Right cardiac atrium (tissue), 5 donors: ENCODE data around the gene ARHGAP10. TPM values are rescaled to one million over a fixed set of nuclear protein-coding genes. Genes with fewer than 3 reads are reported as not detected.
A peak's percentile ranks its signal among the peaks of the same experiment; 100 is the strongest.

ENCODE experiments used
- ATAC-seq, 2 donors: fragments of 200-7000 bp; cut with Tn5 transposase; one replicate each; pipeline versions ENCODE4 v1.8.0 to v1.9.1; 2020; ENCODE audit warnings: moderate library complexity in 2 of 2, mild to moderate bottlenecking in 1 of 2
- DNase-seq, 3 donors: peaks; one replicate each; pipeline ENCODE4 v3.0.0-alpha.2; 2020
- H3K27ac ChIP-seq: one replicate; pipeline ENCODE4 v1.5.1; 2013; ENCODE audit warnings: mild to moderate bottlenecking, low read length, control low read depth, moderate library complexity
- H3K27me3 ChIP-seq: one replicate; pipeline ENCODE4 v1.6.1; 2013; ENCODE audit not compliant: control insufficient read depth, insufficient read depth
- H3K4me1 ChIP-seq: one replicate; pipeline ENCODE4 v1.6.1; 2013; ENCODE audit warnings: low read length; ENCODE audit not compliant: control insufficient read depth, insufficient read depth
- H3K4me3 ChIP-seq: one replicate; pipeline ENCODE4 v1.5.1; 2013; ENCODE audit warnings: low read length, control low read depth
- H3K9me3 ChIP-seq: one replicate; pipeline ENCODE4 v1.6.1; 2013; ENCODE audit warnings: low read length; ENCODE audit not compliant: control insufficient read depth
- WGBS: extraction: QIAGEN DNeasy Blood & Tissue Kit; methylation state at CpG from one replicate; pipeline ENCODE4 v1.1.7; 2013; 5-methylcytosine and 5-hydroxymethylcytosine counted together
- intact Hi-C, 4 donors: fragments of 100-400 bp; cut with DNase I; formaldehyde crosslinking; loops; one replicate each; pipeline versions ENCODE4 v1.11.0 to v1.14.0; 2022 to 2023
- polyA plus RNA-seq: library from polyadenylated mRNA; stranded (reverse); fragments of 200-250 nt; gene quantifications from one replicate; pipeline ENCODE4 v1.2.3, GENCODE V29; 2013
- total RNA-seq, 4 donors: library from RNA; stranded (reverse); fragmentation: NEBNext Ultra II Directional; extraction: Animal tissue kit (Norgen Biotek cat#: 25700); gene quantifications; one replicate each; pipeline ENCODE4 v1.2.1, GENCODE V29; 2021
- donor health status: healthy with polysubstance abuse.
- donor health status: DM: no; HTN: yes; CAD: no.
- donor health status: DM: no; HTN: no; CAD: no.
- donor health status: DM: no; HTN: yes; CAD: no; lungs with severe emphysema.
- donor health status: DM: yes; HTN: yes; CAD: no.

ARHGAP10 gene
- total and polyA plus RNA-seq, 5 donors, result 36.7 to 54.1 (median 47.3) TPM

- peaks cover 11% of the 10 kb centered on the region for H3K4me1 ChIP-seq
- H3K27ac ChIP-seq, result peak overlapping the region; percentile 64
- DNase-seq, result no peak
- WGBS, result 89% methylated on average over 1 of the region's 1 CpG
- no peak overlapping the region for H3K4me3 ChIP-seq
- intact Hi-C loops, result no loop called here
- no peaks in the 10 kb centered on the region for H3K9me3 ChIP-seq
- no peak for ATAC-seq
- no peaks in the 10 kb centered on the region for H3K27me3 ChIP-seq
These were observed 106.0 kb downstream of the ARHGAP10 start for GRCh38 chr4:147837854-147838253.

- ATAC-seq, result no peak
- Histone ChIP-seq H3K27ac (no peak overlapping the region), H3K27me3 (no peaks in the 10 kb centered on the region), H3K4me1 (peaks cover 14% of the 10 kb centered on the region), H3K9me3 (no peaks in the 10 kb centered on the region), H3K4me3 (no peak overlapping the region)
- no peak for DNase-seq
- WGBS, result 66% methylated on average over 2 of the region's 2 CpGs
- intact Hi-C loops, result no loop called here
These were observed 107.3 kb downstream of the ARHGAP10 start for GRCh38 chr4:147839200-147839599.

- ATAC-seq (no peak), DNase-seq (no peak)
- Histone ChIP-seq H3K9me3 (no peaks in the 10 kb centered on the region), H3K27me3 (no peaks in the 10 kb centered on the region), H3K27ac (no peak overlapping the region), H3K4me1 (peaks cover 14% of the 10 kb centered on the region), H3K4me3 (no peak overlapping the region)
- intact Hi-C loops, result no loop called here
- WGBS, result 83% methylated on average over 3 of the region's 3 CpGs
These were observed 107.8 kb downstream of the ARHGAP10 start for GRCh38 chr4:147839663-147840062.

- peaks cover 20% of the 10 kb centered on the region for H3K4me1 ChIP-seq
- ATAC-seq (no peak), DNase-seq (no peak)
- no peaks in the 10 kb centered on the region for H3K27me3 ChIP-seq
- 58% methylated on average over 4 of the region's 4 CpGs for WGBS
- intact Hi-C loops, result no loop called here
- H3K27ac ChIP-seq, result no peak overlapping the region
- H3K9me3 ChIP-seq, result no peaks in the 10 kb centered on the region
- H3K4me3 ChIP-seq, result no peak overlapping the region
These were observed 109.2 kb downstream of the ARHGAP10 start for GRCh38 chr4:147840838-147841738.

GRCh38 chr4:147842573-147842972, 110.7 kb downstream of the ARHGAP10 start:
- 51% methylated on average over 6 of the region's 6 CpGs for WGBS
- intact Hi-C loops, result no loop called here
- H3K27me3 ChIP-seq, result no peaks in the 10 kb centered on the region
- DNase-seq (peak; percentile 77 to 85 (median 80)), ATAC-seq (peak; percentile 77 to 88)
- no peak overlapping the region for H3K4me3 ChIP-seq
- peaks cover 18% of the 10 kb centered on the region for H3K4me1 ChIP-seq
- H3K27ac ChIP-seq, result peak overlapping the region; percentile 39
- no peaks in the 10 kb centered on the region for H3K9me3 ChIP-seq

GRCh38 chr4:147843162-147843561, 111.3 kb downstream of the ARHGAP10 start:
- ATAC-seq (no peak), DNase-seq (no peak)
- 82% methylated on average over 5 of the region's 5 CpGs for WGBS
- Histone ChIP-seq H3K9me3 (no peaks in the 10 kb centered on the region), H3K27me3 (no peaks in the 10 kb centered on the region), H3K4me3 (no peak overlapping the region), H3K27ac (no peak overlapping the region), H3K4me1 (peaks cover 18% of the 10 kb centered on the region)
- intact Hi-C loops, result no loop called here

- Histone ChIP-seq H3K4me3 (no peak overlapping the region), H3K27me3 (no peaks in the 10 kb centered on the region), H3K4me1 (peaks cover 18% of the 10 kb centered on the region), H3K9me3 (no peaks in the 10 kb centered on the region), H3K27ac (no peak overlapping the region)
- ATAC-seq (no peak), DNase-seq (no peak)
- 88% methylated on average over 7 of the region's 7 CpGs for WGBS
- intact Hi-C loops, result no loop called here
These were observed 112.9 kb downstream of the ARHGAP10 start for GRCh38 chr4:147844781-147845180.

- peaks cover 16% of the 10 kb centered on the region for H3K4me1 ChIP-seq
- no peaks in the 10 kb centered on the region for H3K27me3 ChIP-seq
- no peak overlapping the region for H3K4me3 ChIP-seq
- ATAC-seq (no peak), DNase-seq (no peak)
- intact Hi-C loops, result no loop called here
- no peaks in the 10 kb centered on the region for H3K9me3 ChIP-seq
- no peak overlapping the region for H3K27ac ChIP-seq
- 48% methylated on average over 6 of the region's 6 CpGs for WGBS
These were observed 114.6 kb downstream of the ARHGAP10 start for GRCh38 chr4:147846318-147847155.

- no peak for ATAC-seq
- 73% methylated on average over 8 of the region's 8 CpGs for WGBS
- Histone ChIP-seq H3K4me1 (peaks cover 14% of the 10 kb centered on the region), H3K9me3 (no peaks in the 10 kb centered on the region), H3K27me3 (no peaks in the 10 kb centered on the region), H3K4me3 (no peak overlapping the region), H3K27ac (no peak overlapping the region)
- no peak for DNase-seq
- intact Hi-C loops, result no loop called here
These were observed 116.1 kb downstream of the ARHGAP10 start for GRCh38 chr4:147847751-147848590.

GRCh38 chr4:147848634-147849033, 116.7 kb downstream of the ARHGAP10 start:
- no peak for ATAC-seq
- H3K4me1 ChIP-seq, result peaks cover 12% of the 10 kb centered on the region
- intact Hi-C loops, result no loop called here
- no peaks in the 10 kb centered on the region for H3K9me3 ChIP-seq
- no peak overlapping the region for H3K27ac ChIP-seq
- no peak for DNase-seq
- H3K4me3 ChIP-seq, result no peak overlapping the region
- H3K27me3 ChIP-seq, result no peaks in the 10 kb centered on the region
- whole genome bisulfite sequencing, result 92% methylated on average over 2 of the region's 2 CpGs
